Measurements from ENCODE around the gene DCTPP1.
"Not testable (repeated sequence)": the region's sequence is repeated elsewhere in the genome, so short reads cannot be mapped to it uniquely, and the experiment has no call there.

DCTPP1 gene

GRCh38 chr16:30459456-30459855, 29.6 kb upstream of the DCTPP1 start:
- Histone ChIP-seq H3K27ac (peak overlapping the region; percentile 65), H3K9me3 (no peaks in the 10 kb centered on the region), H3K36me3 (no peaks in the 10 kb centered on the region), H3K4me3 (ENCODE audit: low read depth in 1 of 2, low read length in 1 of 2) (no peak overlapping the region), H3K4me1 (ENCODE audit: control insufficient read depth in 1 of 2, insufficient read depth in 1 of 2, low read depth in 1 of 2, low read length in 1 of 2) (peaks cover 25 to 28% of the 10 kb centered on the region in 2 experiments), H3K27me3 (no peaks in the 10 kb centered on the region)
- no peak for TF ChIP-seq CTCF (IDR thresholded peaks at IDR 0.05)

GRCh38 chr16:30458561-30459394, 28.9 kb upstream of the DCTPP1 start:
- no peak overlapping the region for H3K4me3 ChIP-seq (ENCODE audit: low read depth in 1 of 2, low read length in 1 of 2)
- H3K9me3 ChIP-seq: no peaks in the 10 kb centered on the region
- no peaks in the 10 kb centered on the region for H3K36me3 ChIP-seq
- no peaks in the 10 kb centered on the region for H3K27me3 ChIP-seq
- TF ChIP-seq CTCF (IDR thresholded peaks at IDR 0.05): no peak
- H3K27ac ChIP-seq: peak overlapping the region; percentile 65
- peaks cover 21 to 24% of the 10 kb centered on the region in 2 experiments for H3K4me1 ChIP-seq (ENCODE audit: control insufficient read depth in 1 of 2, insufficient read depth in 1 of 2, low read depth in 1 of 2, low read length in 1 of 2)

GRCh38 chr16:30457743-30458560, 28.1 kb upstream of the DCTPP1 start:
- TF ChIP-seq CTCF (IDR thresholded peaks at IDR 0.05): no peak
- H3K27ac ChIP-seq: no peak overlapping the region

GRCh38 chr16:30457256-30457655, 27.4 kb upstream of the DCTPP1 start:
- no peak overlapping the region for H3K27ac ChIP-seq
- peaks cover 21 to 24% of the 10 kb centered on the region in 2 experiments for H3K4me1 ChIP-seq (ENCODE audit: control insufficient read depth in 1 of 2, insufficient read depth in 1 of 2, low read depth in 1 of 2, low read length in 1 of 2)
- TF ChIP-seq CTCF (IDR thresholded peaks at IDR 0.05): no peak

More at GRCh38 chr16:30457743-30458560, 28.1 kb upstream of the DCTPP1 start:
- Histone ChIP-seq H3K27me3 (no peaks in the 10 kb centered on the region), H3K9me3 (no peaks in the 10 kb centered on the region), H3K36me3 (no peaks in the 10 kb centered on the region), H3K4me1 (ENCODE audit: control insufficient read depth in 1 of 2, insufficient read depth in 1 of 2, low read depth in 1 of 2, low read length in 1 of 2) (peaks cover 21 to 24% of the 10 kb centered on the region in 2 experiments), H3K4me3 (ENCODE audit: low read depth in 1 of 2, low read length in 1 of 2) (no peak overlapping the region)

GRCh38 chr16:30456302-30456701, 26.5 kb upstream of the DCTPP1 start:
- Histone ChIP-seq H3K4me1 (ENCODE audit: control insufficient read depth in 1 of 2, insufficient read depth in 1 of 2, low read depth in 1 of 2, low read length in 1 of 2) (peaks cover 16 to 18% of the 10 kb centered on the region in 2 experiments), H3K27me3 (no peaks in the 10 kb centered on the region), H3K27ac (no peak overlapping the region), H3K36me3 (no peaks in the 10 kb centered on the region), H3K9me3 (no peaks in the 10 kb centered on the region), H3K4me3 (ENCODE audit: low read depth in 1 of 2, low read length in 1 of 2) (no peak overlapping the region)
- TF ChIP-seq CTCF (IDR thresholded peaks at IDR 0.05): no peak

More at GRCh38 chr16:30457256-30457655, 27.4 kb upstream of the DCTPP1 start:
- Histone ChIP-seq H3K9me3 (no peaks in the 10 kb centered on the region), H3K36me3 (no peaks in the 10 kb centered on the region), H3K27me3 (no peaks in the 10 kb centered on the region), H3K4me3 (ENCODE audit: low read depth in 1 of 2, low read length in 1 of 2) (no peak overlapping the region)

GRCh38 chr16:30452709-30453580, 23.1 kb upstream of the DCTPP1 start:
- H3K4me1 ChIP-seq (ENCODE audit: control insufficient read depth in 1 of 2, insufficient read depth in 1 of 2, low read depth in 1 of 2, low read length in 1 of 2); H3K27me3 ChIP-seq; H3K4me3 ChIP-seq (ENCODE audit: low read depth in 1 of 2, low read length in 1 of 2); H3K9me3 ChIP-seq; H3K36me3 ChIP-seq; H3K27ac ChIP-seq: not testable (repeated sequence)
